MG63 (cell line): ENCODE results near the gene CABLES1. TPM values are rescaled to one million over a fixed set of nuclear protein-coding genes. Genes with fewer than 3 reads are reported as not detected.

ENCODE experiments used
- DNase-seq: peaks from one replicate; pipeline ENCODE4 v3.0.0-alpha.2; 2020
- H3K27me3 ChIP-seq: fragments of 250-450 bp; sonication (Bioruptor Pico); 2 replicates; pipeline ENCODE4 v1.5.1; 2020; ENCODE audit warnings: mild to moderate bottlenecking, moderate library complexity
- H3K36me3 ChIP-seq: fragments of 250-450 bp; sonication (Bioruptor Pico); 2 replicates; pipeline ENCODE4 v1.5.1; 2020; ENCODE audit warnings: mild to moderate bottlenecking, moderate library complexity
- H3K4me3 ChIP-seq: fragments of 250-450 bp; sonication (Bioruptor Pico); 2 replicates; pipeline ENCODE4 v1.5.1; 2020; ENCODE audit warnings: mild to moderate bottlenecking, moderate library complexity
- H3K9me3 ChIP-seq: fragments of 250-450 bp; sonication (Bioruptor Pico); 2 replicates; pipeline ENCODE4 v1.5.1; 2020; ENCODE audit warnings: mild to moderate bottlenecking, moderate library complexity
- total RNA-seq: library from RNA; depleted of rRNA; stranded (reverse); fragments of >200 nt; shearing (Covaris generic); gene quantifications from 2 replicates; pipeline ENCODE4 v1.2.3, GENCODE V29; 2014; ENCODE audit warnings: low replicate concordance

CABLES1 gene
- total RNA-seq, 1 experiment from 2014 or later: 1.3 TPM

DNA sequence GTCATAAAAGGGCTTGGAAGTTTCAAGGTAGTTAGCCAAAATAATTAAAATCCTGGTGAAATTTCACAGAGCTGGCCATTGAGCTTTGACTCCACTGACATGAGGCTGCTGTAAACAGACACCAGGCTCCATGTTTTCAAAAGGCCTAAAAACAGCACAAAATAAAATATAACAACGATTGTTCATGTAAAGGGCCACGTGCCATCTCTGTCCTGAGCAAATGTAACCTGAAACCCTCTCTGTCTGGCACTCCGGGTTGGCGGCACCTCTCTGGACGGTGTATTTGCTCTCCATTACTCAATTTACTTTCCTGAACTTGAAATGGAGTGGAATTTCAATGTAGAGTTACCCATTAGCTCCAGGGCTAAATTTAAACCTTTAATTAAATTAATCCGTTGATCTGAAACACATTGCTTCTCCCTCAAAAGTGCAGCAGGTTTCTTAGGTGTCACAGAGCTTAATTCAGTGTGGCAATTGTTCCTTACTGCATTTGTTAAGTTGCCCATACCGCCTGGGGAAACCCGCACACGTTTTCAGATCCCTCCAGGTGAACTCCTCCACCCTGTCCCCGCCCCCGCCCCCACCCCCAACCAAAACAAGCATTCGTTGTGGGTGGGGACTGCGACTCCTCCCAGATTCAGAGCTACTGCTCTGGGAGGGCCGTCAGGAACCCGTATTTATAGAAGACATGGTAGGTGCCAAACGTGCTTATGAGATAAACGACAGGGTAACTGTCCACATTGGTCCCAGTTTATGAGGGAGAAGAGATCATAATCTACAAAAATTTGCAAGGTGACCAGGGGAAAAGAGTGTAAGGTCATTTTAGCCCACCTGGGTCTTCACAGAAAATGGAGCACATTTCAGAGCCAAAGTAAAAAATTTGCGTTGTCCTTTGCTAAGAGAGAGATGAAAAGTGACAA, 1.2 kb upstream of the CABLES1 start:
- Histone ChIP-seq H3K27me3 (no peaks in the 10 kb centered on the region), H3K4me3 (peak overlapping the region; percentile 61), H3K36me3 (no peaks in the 10 kb centered on the region; the same call in 1 of the 2 replicates), H3K9me3 (no peaks in the 10 kb centered on the region)
- DNase-seq: no peak

- Histone ChIP-seq H3K9me3 (no peaks in the 10 kb centered on the region), H3K4me3 (peak overlapping the region; percentile 61), H3K36me3 (no peaks in the 10 kb centered on the region; the same call in 1 of the 2 replicates), H3K27me3 (no peaks in the 10 kb centered on the region)
- DNase-seq: peak; percentile 47
These were observed 453 bp downstream of the CABLES1 start for GRCh38 chr18:23135550-23136325.

DNA sequence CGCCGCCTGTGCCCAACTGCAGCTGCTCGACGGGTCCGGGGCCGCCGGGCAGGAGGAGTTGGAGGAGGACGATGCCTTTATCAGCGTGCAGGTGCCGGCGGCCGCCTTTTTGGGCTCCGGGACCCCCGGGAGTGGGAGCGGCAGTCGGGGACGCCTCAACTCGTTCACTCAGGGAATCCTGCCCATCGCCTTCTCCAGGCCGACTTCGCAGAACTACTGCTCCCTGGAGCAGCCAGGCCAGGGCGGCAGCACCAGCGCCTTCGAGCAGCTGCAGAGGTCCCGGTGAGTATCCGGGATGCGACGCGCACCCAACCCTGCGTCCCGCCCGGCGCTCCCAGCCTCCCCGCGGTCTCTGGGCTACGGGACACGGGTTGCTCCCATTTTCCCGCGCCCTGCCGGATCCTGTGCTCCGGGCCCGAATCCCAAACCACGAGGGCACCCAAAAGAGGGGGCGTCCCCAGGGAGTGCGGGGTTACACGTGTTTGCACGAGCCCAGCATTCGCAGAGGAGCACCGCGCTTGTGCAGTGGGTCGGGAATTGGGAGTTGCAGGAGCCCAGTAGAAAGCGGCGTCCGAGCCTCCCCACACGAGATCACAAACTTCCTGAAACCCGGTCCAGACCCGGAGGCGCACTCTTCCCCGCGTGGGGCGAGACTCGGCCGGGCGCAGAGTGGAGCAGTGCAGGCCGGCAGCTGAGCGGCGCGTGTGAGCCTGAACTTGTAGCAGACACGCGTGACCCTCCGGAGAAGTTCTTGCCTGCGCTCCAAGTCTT, 1.2 kb downstream of the CABLES1 start:
- H3K9me3 ChIP-seq: no peaks in the 10 kb centered on the region
- no peaks in the 10 kb centered on the region; the same call in 1 of the 2 replicates for H3K36me3 ChIP-seq
- H3K27me3 ChIP-seq: no peaks in the 10 kb centered on the region
- DNase-seq: peak; percentile 31
- peak overlapping the region; percentile 58 for H3K4me3 ChIP-seq

DNA sequence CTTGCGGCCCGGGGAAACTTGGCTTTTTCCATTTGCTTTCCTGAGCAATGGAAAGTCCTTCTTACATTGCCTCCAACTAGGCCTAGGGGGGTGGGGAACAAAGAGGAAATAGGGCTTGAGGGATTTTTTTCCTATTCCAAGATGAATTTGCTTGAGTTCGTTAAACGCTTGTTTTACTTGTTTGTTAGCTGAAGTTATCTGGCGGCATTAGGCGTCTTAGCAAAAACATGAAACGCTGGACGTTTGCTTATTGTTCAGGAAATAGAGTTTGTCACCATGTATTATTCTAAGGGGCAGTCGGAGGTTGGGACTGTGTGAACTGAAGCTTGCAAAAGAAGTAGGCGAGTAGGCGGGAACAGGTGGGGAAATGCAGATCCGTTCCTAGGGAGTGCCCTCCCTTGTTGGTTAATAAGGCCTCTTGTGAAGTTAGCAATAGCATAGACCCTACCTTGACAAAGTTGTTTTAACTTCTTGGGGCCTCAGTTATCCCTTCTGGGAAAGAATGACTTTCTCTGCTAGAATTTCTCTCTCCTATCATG, 1.9 kb downstream of the CABLES1 start:
- Histone ChIP-seq H3K9me3 (no peaks in the 10 kb centered on the region), H3K27me3 (no peaks in the 10 kb centered on the region), H3K4me3 (peak overlapping the region; percentile 58), H3K36me3 (no peaks in the 10 kb centered on the region; the same call in 1 of the 2 replicates)
- DNase-seq: no peak

- Histone ChIP-seq H3K4me3 (peak overlapping the region; percentile 58), H3K9me3 (no peaks in the 10 kb centered on the region), H3K36me3 (no peaks in the 10 kb centered on the region; the same call in 1 of the 2 replicates), H3K27me3 (no peaks in the 10 kb centered on the region)
- DNase-seq: no peak
These were observed 2.5 kb downstream of the CABLES1 start for GRCh38 chr18:23137788-23138216.

GRCh38 chr18:23138471-23138870, 3.2 kb downstream of the CABLES1 start:
- no peaks in the 10 kb centered on the region for H3K27me3 ChIP-seq
- H3K4me3 ChIP-seq: no peak overlapping the region
- no peak for DNase-seq
- no peaks in the 10 kb centered on the region; the same call in 1 of the 2 replicates for H3K36me3 ChIP-seq
- H3K9me3 ChIP-seq: no peaks in the 10 kb centered on the region

- peak; percentile 9 for DNase-seq
- Histone ChIP-seq H3K4me3 (no peak overlapping the region), H3K27me3 (no peaks in the 10 kb centered on the region), H3K36me3 (no peaks in the 10 kb centered on the region; the same call in 1 of the 2 replicates), H3K9me3 (no peaks in the 10 kb centered on the region)
These were observed 6.1 kb downstream of the CABLES1 start for GRCh38 chr18:23141104-23141999.

DNA sequence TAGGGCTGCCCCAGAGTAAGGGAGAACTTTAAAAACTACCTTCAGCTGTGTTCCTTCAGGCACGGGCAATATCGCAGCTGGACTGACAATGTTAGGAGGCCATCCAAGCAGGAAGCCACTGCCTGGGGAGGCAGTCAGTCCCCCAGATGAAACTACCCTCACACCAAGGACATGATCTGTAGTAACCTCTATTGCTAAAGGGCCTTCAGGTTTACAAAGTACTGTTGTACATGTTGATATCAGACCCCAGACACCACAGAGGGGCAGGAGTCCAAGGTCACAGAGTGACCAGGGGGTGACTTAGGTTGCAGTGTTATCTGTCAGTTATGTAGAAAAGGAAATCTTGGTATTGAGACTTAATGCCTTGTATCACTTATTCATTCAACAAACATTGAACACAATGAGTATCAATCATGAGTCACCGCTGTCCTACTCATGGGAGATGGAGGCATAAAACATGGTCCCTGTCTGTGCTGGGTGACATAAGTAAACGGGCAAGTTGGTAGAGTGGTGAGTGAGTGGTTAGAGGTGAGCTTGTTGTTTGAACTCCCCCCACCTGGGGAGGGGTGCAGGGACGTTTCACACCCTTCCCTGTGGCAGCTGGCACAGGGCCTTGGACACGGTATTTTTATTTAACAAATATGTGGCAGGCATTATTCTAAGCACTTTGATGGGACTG, 7.1 kb downstream of the CABLES1 start:
- no peaks in the 10 kb centered on the region for H3K9me3 ChIP-seq
- no peaks in the 10 kb centered on the region for H3K27me3 ChIP-seq
- no peak for DNase-seq
- H3K4me3 ChIP-seq: no peak overlapping the region
- no peaks in the 10 kb centered on the region; the same call in 1 of the 2 replicates for H3K36me3 ChIP-seq

DNA sequence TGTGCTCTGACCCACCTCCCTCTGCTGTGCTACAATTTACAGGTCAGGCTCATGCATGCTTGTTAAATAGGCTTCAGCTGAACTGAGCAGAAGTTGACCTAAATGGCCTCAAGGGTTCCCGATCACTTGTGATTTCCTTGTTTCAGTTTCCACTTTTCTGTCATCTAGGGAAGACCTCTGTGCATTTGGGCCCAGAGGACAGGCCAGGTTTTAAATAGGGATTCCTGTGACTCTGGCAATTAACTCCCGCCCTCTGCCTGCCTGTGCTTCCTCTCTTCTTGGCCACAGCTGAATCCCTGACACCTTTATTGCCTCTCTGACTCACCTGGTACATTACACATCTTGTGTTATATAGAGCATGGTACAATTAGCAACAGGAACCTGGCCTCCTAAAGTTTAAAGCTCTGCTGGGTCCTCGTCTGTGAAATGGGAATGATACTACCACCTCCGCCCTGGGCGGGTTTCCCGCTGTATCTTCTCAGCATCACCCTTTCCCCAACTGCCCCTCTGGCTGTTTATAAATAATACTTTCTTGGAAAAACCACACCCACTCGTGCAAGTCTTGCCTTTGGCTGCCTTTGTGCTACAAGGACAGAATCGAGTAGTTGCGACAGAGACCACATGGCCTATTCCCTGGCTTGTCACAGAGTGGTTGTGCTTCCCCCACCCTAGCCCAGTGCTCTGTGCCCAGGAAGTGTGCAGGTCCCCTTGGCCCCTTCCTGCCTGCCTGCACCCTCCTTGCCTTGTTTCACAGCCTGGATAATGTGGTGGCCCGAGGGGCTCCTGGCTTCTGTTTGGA, 7.9 kb downstream of the CABLES1 start:
- no peaks in the 10 kb centered on the region for H3K36me3 ChIP-seq
- H3K9me3 ChIP-seq: no peaks in the 10 kb centered on the region
- DNase-seq: no peak
- H3K27me3 ChIP-seq: no peaks in the 10 kb centered on the region
- no peak overlapping the region for H3K4me3 ChIP-seq

DNA sequence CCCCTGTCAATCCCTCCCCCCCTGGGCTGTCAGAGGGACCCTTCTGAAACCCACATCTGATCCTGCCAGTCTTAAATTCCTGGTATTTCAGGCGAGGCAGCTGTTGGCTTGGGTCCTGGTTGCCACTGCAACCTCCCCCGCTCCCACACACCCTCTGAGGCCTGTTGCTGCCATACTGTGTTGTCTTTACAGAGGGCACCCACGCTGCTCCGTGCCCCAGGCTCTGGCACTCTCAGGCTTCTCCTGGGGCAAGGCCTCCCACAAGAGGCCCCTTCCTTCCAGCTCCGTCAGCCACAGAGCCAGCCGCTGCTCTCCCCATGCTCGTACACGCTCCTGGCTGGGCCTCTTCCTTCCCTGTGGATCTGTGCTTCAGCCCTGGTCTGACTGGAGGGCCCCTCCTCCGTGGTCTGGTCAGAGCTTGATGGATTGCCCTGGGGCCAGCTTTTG, 8.6 kb downstream of the CABLES1 start:
- Histone ChIP-seq H3K36me3 (no peaks in the 10 kb centered on the region), H3K27me3 (no peaks in the 10 kb centered on the region), H3K4me3 (no peak overlapping the region), H3K9me3 (no peaks in the 10 kb centered on the region)
- no peak for DNase-seq

GRCh38 chr18:23144640-23145039, 9.4 kb downstream of the CABLES1 start:
- H3K4me3 ChIP-seq: no peak overlapping the region
- no peaks in the 10 kb centered on the region for H3K27me3 ChIP-seq
- no peaks in the 10 kb centered on the region for H3K36me3 ChIP-seq
- DNase-seq: no peak
- no peaks in the 10 kb centered on the region for H3K9me3 ChIP-seq

DNA sequence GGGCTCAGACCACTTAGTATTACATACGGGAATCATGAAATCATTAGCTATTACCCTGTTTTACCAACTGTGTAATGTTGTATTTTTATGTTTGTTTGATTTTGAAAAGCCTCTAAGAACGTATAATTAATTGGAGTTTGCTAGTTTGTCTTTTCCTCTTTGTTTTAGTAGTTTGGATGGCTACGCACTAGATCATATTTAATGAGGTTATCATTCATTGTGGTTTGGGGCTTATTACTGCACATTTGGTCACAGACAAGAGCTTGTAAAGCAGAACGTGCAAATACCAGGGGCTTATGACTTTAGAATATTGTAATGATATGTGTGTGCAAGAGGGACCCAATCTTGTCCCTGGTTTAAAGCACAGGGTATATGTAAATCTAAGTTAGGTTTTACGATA, 10.3 kb downstream of the CABLES1 start:
- no peak for DNase-seq
- Histone ChIP-seq H3K4me3 (no peak overlapping the region), H3K27me3 (no peaks in the 10 kb centered on the region), H3K36me3 (no peaks in the 10 kb centered on the region), H3K9me3 (no peaks in the 10 kb centered on the region)

DNA sequence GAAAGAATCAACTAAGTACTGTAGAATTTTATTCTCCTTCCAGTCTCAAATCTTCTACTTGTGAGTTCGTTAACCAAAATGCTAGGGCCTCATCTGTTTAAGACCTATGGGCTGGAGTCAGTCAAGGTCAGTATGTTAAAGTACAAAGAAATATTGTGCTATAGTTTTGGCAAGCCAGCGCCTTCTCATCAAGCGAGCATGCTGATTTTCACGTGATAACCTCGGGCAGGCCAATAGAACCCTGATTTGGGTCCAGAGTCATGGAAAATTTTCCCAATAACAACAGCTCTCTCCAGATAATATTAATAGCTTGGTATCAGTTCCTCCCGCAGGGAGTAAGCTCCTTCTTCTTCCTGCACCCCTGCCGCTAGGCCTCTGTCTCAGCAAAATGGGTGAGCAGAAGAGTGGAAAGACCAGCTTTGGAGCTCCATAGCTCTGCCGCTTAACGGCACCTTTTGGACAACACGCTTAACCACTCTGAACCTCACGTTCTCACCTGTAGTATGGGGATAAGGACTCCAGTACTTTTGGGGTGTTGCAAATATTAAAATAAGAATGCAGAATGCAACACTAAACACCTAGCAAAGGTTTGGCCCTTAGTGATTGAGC, 11.7 kb downstream of the CABLES1 start:
- no peaks in the 10 kb centered on the region for H3K9me3 ChIP-seq
- no peaks in the 10 kb centered on the region for H3K27me3 ChIP-seq
- H3K4me3 ChIP-seq: no peak overlapping the region
- DNase-seq: no peak
- H3K36me3 ChIP-seq: no peaks in the 10 kb centered on the region

DNA sequence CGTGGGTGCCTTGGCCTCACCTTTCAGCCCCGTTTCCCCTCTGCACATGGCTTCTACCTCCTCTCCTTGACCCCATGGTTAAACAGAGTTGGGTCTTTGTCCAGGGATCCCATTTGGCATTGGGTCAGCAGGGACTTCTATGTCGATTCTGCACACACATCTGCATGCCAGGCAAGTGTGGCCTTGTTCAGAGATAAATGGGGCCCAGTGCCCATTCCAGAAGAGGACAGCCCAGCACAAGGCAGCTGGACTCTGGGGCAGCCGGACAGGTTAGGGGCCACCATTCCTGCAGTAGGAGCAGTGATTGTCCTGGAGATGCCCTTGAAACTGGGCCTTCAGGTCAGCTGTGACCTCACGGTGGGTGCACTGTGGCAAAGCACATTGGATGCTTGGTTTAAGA, 13.1 kb downstream of the CABLES1 start:
- no peak for DNase-seq
- H3K27me3 ChIP-seq: no peaks in the 10 kb centered on the region
- no peak overlapping the region for H3K4me3 ChIP-seq
- no peaks in the 10 kb centered on the region for H3K9me3 ChIP-seq
- no peaks in the 10 kb centered on the region for H3K36me3 ChIP-seq
